ENCODE measurements around the gene NMNAT2. TPM values are rescaled to one million over a fixed set of nuclear protein-coding genes. Genes with fewer than 3 reads are reported as not detected.
"Not testable (repeated sequence)": the region's sequence is repeated elsewhere in the genome, so short reads cannot be mapped to it uniquely, and the experiment has no call there.

NMNAT2 gene
- total and polyA plus RNA-seq, 3 donors from 2014 or later = 23.6 to 52.0 (median 45.7) TPM

DNA sequence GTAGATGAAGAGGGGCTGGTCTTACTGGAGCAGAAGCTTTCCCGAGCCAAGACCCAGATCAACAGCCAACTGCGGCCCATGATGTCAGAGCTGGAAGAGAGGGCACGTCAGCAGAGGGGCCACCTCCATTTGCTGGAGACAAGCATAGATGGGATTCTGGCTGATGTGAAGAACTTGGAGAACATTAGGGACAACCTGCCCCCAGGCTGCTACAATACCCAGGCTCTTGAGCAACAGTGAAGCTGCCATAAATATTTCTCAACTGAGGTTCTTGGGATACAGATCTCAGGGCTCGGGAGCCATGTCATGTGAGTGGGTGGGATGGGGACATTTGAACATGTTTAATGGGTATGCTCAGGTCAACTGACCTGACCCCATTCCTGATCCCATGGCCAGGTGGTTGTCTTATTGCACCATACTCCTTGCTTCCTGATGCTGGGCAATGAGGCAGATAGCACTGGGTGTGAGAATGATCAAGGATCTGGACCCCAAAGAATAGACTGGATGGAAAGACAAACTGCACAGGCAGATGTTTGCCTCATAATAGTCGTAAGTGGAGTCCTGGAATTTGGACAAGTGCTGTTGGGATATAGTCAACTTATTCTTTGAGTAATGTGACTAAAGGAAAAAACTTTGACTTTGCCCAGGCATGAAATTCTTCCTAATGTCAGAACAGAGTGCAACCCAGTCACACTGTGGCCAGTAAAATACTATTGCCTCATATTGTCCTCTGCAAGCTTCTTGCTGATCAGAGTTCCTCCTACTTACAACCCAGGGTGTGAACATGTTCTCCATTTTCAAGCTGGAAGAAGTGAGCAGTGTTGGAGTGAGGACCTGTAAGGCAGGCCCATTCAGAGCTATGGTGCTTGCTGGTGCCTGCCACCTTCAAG lies 174.8 kb downstream of the NMNAT2 start:
- H3K4me3 ChIP-seq = no peak overlapping the region
- TF ChIP-seq CTCF (IDR thresholded peaks at IDR 0.05) (no peak), POLR2A (IDR thresholded peaks at IDR 0.05) (no peak)
- no peaks in the 10 kb centered on the region for H3K27me3 ChIP-seq
- WGBS, 2 donors = 71 to 81% methylated on average over 4 to 5 of the region's 5 CpGs
- intact Hi-C loops (cut with DNase I; ENCODE audit: low total_unique reads) = no loop called here
- H3K4me1 ChIP-seq = peaks cover 3% of the 10 kb centered on the region
- peak overlapping the region in 1 of 2 donors; percentile 67 for H3K27ac ChIP-seq
- H3K9me3 ChIP-seq = no peaks in the 10 kb centered on the region
- no peaks in the 10 kb centered on the region for H3K36me3 ChIP-seq (ENCODE audit: low read depth, missing control alignments)
- DNase-seq = no peak

GRCh38 chr1:183242556-183242955 lies 175.6 kb downstream of the NMNAT2 start:
- Histone ChIP-seq H3K27me3 (no peaks in the 10 kb centered on the region), H3K27ac (peak overlapping the region in 1 of 2 donors; percentile 67), H3K9me3 (no peaks in the 10 kb centered on the region), H3K36me3 (ENCODE audit: low read depth, missing control alignments) (no peaks in the 10 kb centered on the region), H3K4me3 (no peak overlapping the region), H3K4me1 (no peaks in the 10 kb centered on the region)
- no peak for DNase-seq
- intact Hi-C loops (cut with DNase I; ENCODE audit: low total_unique reads) = no loop called here
- TF ChIP-seq POLR2A (IDR thresholded peaks at IDR 0.05) (no peak), CTCF (IDR thresholded peaks at IDR 0.05) (no peak)
- 51 to 58% methylated on average over 3 of the region's 3 CpGs for WGBS, 2 donors

DNA sequence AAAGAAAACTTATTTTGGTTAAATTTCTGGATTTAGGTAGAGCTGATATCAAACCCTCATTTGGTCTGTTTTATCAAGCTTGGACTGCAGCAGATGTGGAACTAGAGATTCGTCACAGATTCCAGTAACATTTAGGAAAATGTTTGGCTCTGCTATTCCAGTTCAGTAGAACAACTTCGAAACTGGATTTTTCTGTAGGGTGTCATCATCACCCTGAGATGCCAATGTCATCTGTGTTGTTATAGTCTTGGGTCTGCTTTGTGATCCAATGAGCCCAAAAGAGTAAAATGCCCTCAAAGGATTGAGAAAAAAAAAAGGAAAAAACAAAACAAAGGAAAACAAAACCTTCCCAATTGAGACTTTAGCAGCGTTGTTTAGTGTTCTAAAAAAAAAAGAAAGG lies 176.7 kb downstream of the NMNAT2 start:
- Histone ChIP-seq H3K27me3 (no peaks in the 10 kb centered on the region), H3K9me3 (no peaks in the 10 kb centered on the region), H3K36me3 (ENCODE audit: low read depth, missing control alignments) (no peaks in the 10 kb centered on the region), H3K4me3 (no peak overlapping the region), H3K27ac (peak overlapping the region in 1 of 2 donors; percentile 67), H3K4me1 (no peaks in the 10 kb centered on the region)
- 46 to 48% methylated on average over 3 of the region's 3 CpGs for WGBS, 2 donors
- intact Hi-C loops (cut with DNase I; ENCODE audit: low total_unique reads) = no loop called here
- TF ChIP-seq CTCF (IDR thresholded peaks at IDR 0.05) (no peak), POLR2A (IDR thresholded peaks at IDR 0.05) (no peak)
- DNase-seq = no peak

- H3K36me3 ChIP-seq (ENCODE audit: low read depth, missing control alignments); intact Hi-C loops (cut with DNase I; ENCODE audit: low total_unique reads); H3K4me3 ChIP-seq; H3K4me1 ChIP-seq; DNase-seq; H3K27me3 ChIP-seq; H3K9me3 ChIP-seq: not testable (repeated sequence)
- 92% methylated on average over 8 of the region's 8 CpGs for WGBS, 2 donors
- peak overlapping the region in 1 of 2 donors; percentile 67 for H3K27ac ChIP-seq
Observed at GRCh38 chr1:183240853-183241252, 177.3 kb downstream of the NMNAT2 start.

DNA sequence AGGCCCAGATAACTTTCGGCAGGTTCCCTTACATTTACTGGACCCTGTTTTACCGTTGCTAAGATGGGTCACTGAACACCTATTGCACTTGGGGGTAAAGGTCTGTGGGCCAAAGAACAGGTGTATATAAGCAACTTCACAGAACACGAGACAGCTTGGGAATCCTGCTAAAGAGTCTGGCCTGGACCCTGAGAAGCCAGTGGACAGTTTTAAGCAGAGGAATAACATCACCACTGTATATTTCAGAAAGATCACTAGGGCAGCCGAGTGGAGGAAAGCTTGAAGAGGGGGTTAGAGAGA lies 177.7 kb downstream of the NMNAT2 start:
- no peak for DNase-seq
- Histone ChIP-seq H3K27me3 (no peaks in the 10 kb centered on the region), H3K4me3 (no peak overlapping the region), H3K9me3 (no peaks in the 10 kb centered on the region), H3K36me3 (ENCODE audit: low read depth, missing control alignments) (no peaks in the 10 kb centered on the region), H3K4me1 (no peaks in the 10 kb centered on the region), H3K27ac (peak overlapping the region in 1 of 2 donors; percentile 67)
- TF ChIP-seq CTCF (IDR thresholded peaks at IDR 0.05) = no peak
- TF ChIP-seq POLR2A (IDR thresholded peaks at IDR 0.05) = no peak
- intact Hi-C loops (cut with DNase I; ENCODE audit: low total_unique reads) = no loop called here
- 94 to 95% methylated on average over 4 of the region's 4 CpGs for WGBS, 2 donors

Measured in testis (tissue), 3 donors.